GM12892 (cell line): ENCODE measurements around the gene EEF2K.

Experiments used
- DNase-seq: peaks from one replicate; pipeline ENCODE4 v3.0.0; 2011; ENCODE audit not compliant: insufficient read length
- FAIRE-seq: peaks from 2 replicates; lab custom pipeline; 2011; peaks lifted over from hg19 to GRCh38; lab: Jason Lieb, UNC
- POLR2A ChIP-seq: IDR thresholded peaks from 2 replicates; pipeline ENCODE4 v1.6.1; 2011; ENCODE audit warnings: low read depth, low read length, control low read depth
- POLR2AphosphoS5 ChIP-seq: IDR thresholded peaks from 2 replicates; pipeline ENCODE4 v1.6.1; 2011; ENCODE audit warnings: low read depth, low read length, control low read depth
- TAF1 ChIP-seq: IDR thresholded peaks from 2 replicates; pipeline ENCODE4 v1.6.1; 2011; ENCODE audit warnings: low read depth, mild to moderate bottlenecking, control low read depth, low read length, borderline replicate concordance

Gene EEF2K

GRCh38 chr16:22326771-22327445, 120.8 kb downstream of the EEF2K start:
- no peak for FAIRE-seq

GRCh38 chr16:22327446-22327775, 121.3 kb downstream of the EEF2K start:
- no peak for DNase-seq
- FAIRE-seq: no peak

More at GRCh38 chr16:22326771-22327445, 120.8 kb downstream of the EEF2K start:
- no peak for DNase-seq
- no peak for TF ChIP-seq POLR2AphosphoS5
- TF ChIP-seq POLR2A: no peak
- TF ChIP-seq TAF1: no peak

GRCh38 chr16:22328081-22328725, 122.1 kb downstream of the EEF2K start:
- TF ChIP-seq TAF1 (no peak), POLR2AphosphoS5 (no peak), POLR2A (no peak)
- DNase-seq (no peak), FAIRE-seq (no peak)

More at GRCh38 chr16:22327446-22327775, 121.3 kb downstream of the EEF2K start:
- TF ChIP-seq TAF1 (no peak), POLR2A (no peak), POLR2AphosphoS5 (no peak)

GRCh38 chr16:22329199-22329695, 123.2 kb downstream of the EEF2K start:
- TF ChIP-seq TAF1 (no peak), POLR2AphosphoS5 (no peak), POLR2A (no peak)
- FAIRE-seq (no peak), DNase-seq (no peak)

GRCh38 chr16:22330326-22330725, 124.2 kb downstream of the EEF2K start:
- TF ChIP-seq POLR2AphosphoS5 (no peak), POLR2A (no peak), TAF1 (no peak)
- FAIRE-seq (no peak), DNase-seq (no peak)

- no peak for FAIRE-seq
- TF ChIP-seq POLR2A (no peak), POLR2AphosphoS5 (no peak), TAF1 (no peak)
- DNase-seq: no peak
Observed at GRCh38 chr16:22333457-22333994, 127.4 kb downstream of the EEF2K start.

GRCh38 chr16:22335668-22336246, 129.7 kb downstream of the EEF2K start:
- no peak for TF ChIP-seq TAF1
- no peak for TF ChIP-seq POLR2A
- no peak for DNase-seq
- no peak for FAIRE-seq

GRCh38 chr16:22336581-22336980, 130.5 kb downstream of the EEF2K start:
- DNase-seq (no peak), FAIRE-seq (no peak)
- TF ChIP-seq TAF1 (no peak), POLR2AphosphoS5 (no peak), POLR2A (no peak)

GRCh38 chr16:22337045-22337444, 131.0 kb downstream of the EEF2K start:
- FAIRE-seq (no peak), DNase-seq (no peak)
- TF ChIP-seq TAF1 (no peak), POLR2AphosphoS5 (no peak), POLR2A (no peak)

- TF ChIP-seq POLR2AphosphoS5 (no peak), POLR2A (no peak), TAF1 (no peak)
- no peak for FAIRE-seq
- no peak for DNase-seq
Observed at GRCh38 chr16:22337849-22338635, 132.0 kb downstream of the EEF2K start.
